Activated T-cell treated with anti-CD3 and anti-CD28 coated beads, Interleukin-2, amount 50 U/mL, for 24 hours (primary cell): ENCODE data around the gene ATP8B4.
"Not testable (repeated sequence)": the region's sequence is repeated elsewhere in the genome, so short reads cannot be mapped to it uniquely, and the experiment has no call there.

Source experiments
- DNase-seq: peaks from one replicate; pipeline ENCODE4 v3.0.0-alpha.2; 2020
- H3K27ac Mint-ChIP-seq: 2 replicates; pipeline ENCODE4 v1.8.0; 2020; ENCODE audit warnings: mild to moderate bottlenecking, mixed read lengths
- H3K27me3 Mint-ChIP-seq: 2 replicates; pipeline ENCODE4 v1.8.0; 2020; ENCODE audit warnings: mixed read lengths
- H3K36me3 Mint-ChIP-seq: 2 replicates; pipeline ENCODE4 v1.8.0; 2020; ENCODE audit warnings: low read depth, mixed read lengths
- H3K4me1 Mint-ChIP-seq: 2 replicates; pipeline ENCODE4 v1.8.0; 2020; ENCODE audit warnings: low read depth, mixed read lengths
- H3K4me3 Mint-ChIP-seq: 2 replicates; pipeline ENCODE4 v1.8.0; 2020; ENCODE audit warnings: mild to moderate bottlenecking, moderate library complexity, mixed read lengths
- H3K9me3 Mint-ChIP-seq: 2 replicates; pipeline ENCODE4 v1.8.0; 2020; ENCODE audit warnings: mixed read lengths

ATP8B4 gene, protein sequence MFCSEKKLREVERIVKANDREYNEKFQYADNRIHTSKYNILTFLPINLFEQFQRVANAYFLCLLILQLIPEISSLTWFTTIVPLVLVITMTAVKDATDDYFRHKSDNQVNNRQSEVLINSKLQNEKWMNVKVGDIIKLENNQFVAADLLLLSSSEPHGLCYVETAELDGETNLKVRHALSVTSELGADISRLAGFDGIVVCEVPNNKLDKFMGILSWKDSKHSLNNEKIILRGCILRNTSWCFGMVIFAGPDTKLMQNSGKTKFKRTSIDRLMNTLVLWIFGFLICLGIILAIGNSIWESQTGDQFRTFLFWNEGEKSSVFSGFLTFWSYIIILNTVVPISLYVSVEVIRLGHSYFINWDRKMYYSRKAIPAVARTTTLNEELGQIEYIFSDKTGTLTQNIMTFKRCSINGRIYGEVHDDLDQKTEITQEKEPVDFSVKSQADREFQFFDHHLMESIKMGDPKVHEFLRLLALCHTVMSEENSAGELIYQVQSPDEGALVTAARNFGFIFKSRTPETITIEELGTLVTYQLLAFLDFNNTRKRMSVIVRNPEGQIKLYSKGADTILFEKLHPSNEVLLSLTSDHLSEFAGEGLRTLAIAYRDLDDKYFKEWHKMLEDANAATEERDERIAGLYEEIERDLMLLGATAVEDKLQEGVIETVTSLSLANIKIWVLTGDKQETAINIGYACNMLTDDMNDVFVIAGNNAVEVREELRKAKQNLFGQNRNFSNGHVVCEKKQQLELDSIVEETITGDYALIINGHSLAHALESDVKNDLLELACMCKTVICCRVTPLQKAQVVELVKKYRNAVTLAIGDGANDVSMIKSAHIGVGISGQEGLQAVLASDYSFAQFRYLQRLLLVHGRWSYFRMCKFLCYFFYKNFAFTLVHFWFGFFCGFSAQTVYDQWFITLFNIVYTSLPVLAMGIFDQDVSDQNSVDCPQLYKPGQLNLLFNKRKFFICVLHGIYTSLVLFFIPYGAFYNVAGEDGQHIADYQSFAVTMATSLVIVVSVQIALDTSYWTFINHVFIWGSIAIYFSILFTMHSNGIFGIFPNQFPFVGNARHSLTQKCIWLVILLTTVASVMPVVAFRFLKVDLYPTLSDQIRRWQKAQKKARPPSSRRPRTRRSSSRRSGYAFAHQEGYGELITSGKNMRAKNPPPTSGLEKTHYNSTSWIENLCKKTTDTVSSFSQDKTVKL

DNA sequence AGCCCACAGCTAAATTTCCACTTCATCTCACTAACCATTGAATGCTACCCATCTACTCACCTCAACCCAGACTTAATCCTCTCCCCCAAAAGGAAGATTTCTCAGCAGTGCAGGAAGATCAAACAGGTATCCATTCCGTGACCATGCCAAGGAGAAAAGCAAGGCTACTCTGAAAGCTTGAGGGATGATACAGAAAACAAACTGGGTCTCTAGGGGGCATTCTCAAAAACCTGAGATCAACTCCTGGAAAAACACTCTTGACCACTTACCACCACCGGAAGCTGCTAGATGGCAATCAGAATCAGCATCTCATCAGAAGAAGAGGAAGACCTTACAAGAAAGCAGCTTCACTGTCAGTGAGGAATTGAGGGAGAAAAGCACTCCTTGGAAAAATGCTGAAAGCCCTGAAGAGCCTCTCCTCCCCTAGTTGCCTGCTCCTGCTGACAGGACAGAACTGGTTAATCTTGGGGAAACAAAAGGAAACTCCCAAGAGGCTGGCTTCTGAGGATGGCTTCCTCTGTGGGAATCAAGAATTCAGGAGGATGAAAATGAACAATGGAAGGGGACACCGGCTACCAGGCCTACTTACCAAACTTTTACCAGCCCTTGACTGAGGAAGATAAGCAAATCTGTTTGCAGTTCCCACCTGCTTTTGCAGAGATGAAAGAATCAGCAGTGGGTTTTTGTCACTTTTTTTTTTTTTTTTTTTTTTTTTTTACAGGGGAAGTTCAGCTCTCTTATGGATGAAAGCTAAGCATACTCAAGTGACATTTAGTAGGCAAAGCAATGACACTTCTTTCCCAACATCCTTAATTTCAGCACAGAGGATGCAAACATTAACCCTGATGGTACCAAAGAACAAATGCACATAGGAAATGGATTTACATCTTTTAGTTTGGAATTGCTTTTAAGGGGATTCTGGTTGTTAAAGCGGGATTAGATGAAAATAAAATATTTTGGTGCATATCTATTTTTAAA is at the start of gene ATP8B4:
TSS of gene ATP8B4 (minus strand) at position 171 of the 978 bp plus-strand sequence. CDS start 12,267 bp downstream, outside the sequence.
- H3K36me3 Mint-ChIP-seq = peaks cover 2% of the 10 kb centered on the region
- no peak for DNase-seq
- peaks cover 28% of the 10 kb centered on the region for H3K4me1 Mint-ChIP-seq

DNA sequence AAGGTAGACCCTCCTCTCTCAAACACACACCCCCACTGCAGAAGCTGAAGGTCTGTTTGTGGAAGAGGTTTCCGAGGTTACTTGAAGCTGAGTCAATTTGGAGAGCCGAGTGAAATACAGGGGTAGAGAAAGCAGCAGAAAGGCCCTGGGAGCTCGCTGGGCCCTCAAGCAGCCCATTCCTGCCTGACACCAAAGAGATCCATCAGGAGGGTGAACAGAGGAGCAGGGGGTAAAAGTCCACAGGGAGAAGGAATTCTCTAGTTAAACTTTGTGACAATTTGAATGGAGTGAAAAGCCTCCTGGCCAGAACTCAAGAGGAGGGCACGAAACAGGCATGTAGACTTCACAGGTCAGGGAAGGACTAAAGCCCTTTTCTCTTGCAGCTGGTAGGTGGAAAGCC is 49.3 kb upstream of the ATP8B4 start:
- H3K4me1 Mint-ChIP-seq = peaks cover 6% of the 10 kb centered on the region
- no peak for DNase-seq
- H3K27ac Mint-ChIP-seq = no peak overlapping the region
- no peak overlapping the region for H3K4me3 Mint-ChIP-seq
- no peaks in the 10 kb centered on the region for H3K36me3 Mint-ChIP-seq
- peaks cover 51% of the 10 kb centered on the region for H3K27me3 Mint-ChIP-seq
- H3K9me3 Mint-ChIP-seq = peaks cover 6% of the 10 kb centered on the region

More for the DNA sequence above, at the start of gene ATP8B4:
- Mint-ChIP-seq H3K27ac (peak within 1 kb of the TSS; percentile 10), H3K9me3 (peaks cover 12% of the 10 kb centered on the region), H3K27me3 (peaks cover 16% of the 10 kb centered on the region), H3K4me3 (peak within 1 kb of the TSS; percentile 63)

DNA sequence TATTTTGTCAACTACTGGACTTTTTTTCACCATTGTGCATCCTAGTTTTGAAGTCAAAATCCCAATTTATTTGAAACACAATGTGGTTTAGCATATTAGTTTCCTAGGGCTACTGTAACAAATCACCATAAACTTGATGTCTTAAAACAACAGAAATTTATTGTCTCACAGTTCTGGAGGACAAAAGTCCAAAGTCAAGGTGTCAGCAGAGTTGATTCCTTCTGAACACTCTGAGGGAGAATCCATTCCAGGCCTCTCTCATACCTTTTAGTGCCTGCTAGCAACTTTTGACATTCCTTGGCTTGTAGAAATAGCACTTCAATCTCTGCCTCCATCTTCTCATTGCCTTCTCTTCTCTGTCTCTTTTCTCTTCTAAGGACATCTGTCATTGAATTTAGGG is 48.1 kb upstream of the ATP8B4 start:
- no peaks in the 10 kb centered on the region for H3K36me3 Mint-ChIP-seq
- H3K9me3 Mint-ChIP-seq = peaks cover 6% of the 10 kb centered on the region
- no peak for DNase-seq
- H3K4me1 Mint-ChIP-seq = peaks cover 6% of the 10 kb centered on the region
- no peak overlapping the region for H3K4me3 Mint-ChIP-seq
- H3K27me3 Mint-ChIP-seq = peaks cover 59% of the 10 kb centered on the region
- H3K27ac Mint-ChIP-seq = no peak overlapping the region

DNA sequence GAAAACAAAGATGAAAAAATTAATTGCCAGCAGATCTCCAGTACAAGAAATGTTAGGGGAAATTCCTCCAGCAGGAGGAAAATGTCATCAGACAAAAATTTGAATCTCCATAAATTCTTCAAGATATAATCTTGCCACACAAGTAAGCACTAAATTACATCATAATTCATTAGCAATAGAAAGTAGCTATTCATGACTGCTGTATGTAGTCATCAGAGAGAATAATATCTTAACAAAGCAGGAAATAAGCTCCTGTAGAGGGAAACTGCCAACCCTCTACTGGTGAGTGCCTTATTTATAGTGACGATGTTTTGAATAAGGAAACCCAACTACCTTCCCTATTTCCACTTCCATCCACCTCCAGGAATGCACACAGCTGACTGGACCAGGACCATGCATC is 47.2 kb upstream of the ATP8B4 start:
- H3K9me3 Mint-ChIP-seq = no peaks in the 10 kb centered on the region
- no peak overlapping the region for H3K27ac Mint-ChIP-seq
- peaks cover 60% of the 10 kb centered on the region for H3K27me3 Mint-ChIP-seq
- H3K4me1 Mint-ChIP-seq = peaks cover 6% of the 10 kb centered on the region
- no peak for DNase-seq
- H3K4me3 Mint-ChIP-seq = no peak overlapping the region
- H3K36me3 Mint-ChIP-seq = no peaks in the 10 kb centered on the region

DNA sequence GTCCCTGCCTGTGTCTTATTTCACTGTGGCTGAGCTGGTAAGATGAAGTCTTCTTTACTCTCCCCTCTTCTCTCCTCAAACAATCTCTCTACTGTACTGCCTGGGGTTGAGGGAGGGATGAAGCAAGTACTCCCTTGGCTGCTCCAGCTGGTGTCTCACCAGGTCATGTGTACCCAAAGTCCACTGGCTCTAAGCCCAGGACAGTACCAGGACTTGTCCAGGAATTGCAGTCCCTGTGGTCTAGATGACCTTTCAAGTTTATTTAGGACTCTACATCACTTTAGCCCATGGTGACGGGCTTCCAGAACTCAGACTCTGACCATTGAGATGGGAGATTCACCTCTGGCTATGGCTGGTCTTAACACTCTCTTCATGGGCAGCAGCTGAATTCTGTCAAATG is 45.4 kb upstream of the ATP8B4 start:
- peaks cover 55% of the 10 kb centered on the region for H3K27me3 Mint-ChIP-seq
- no peak overlapping the region for H3K4me3 Mint-ChIP-seq
- no peak overlapping the region for H3K27ac Mint-ChIP-seq
- H3K36me3 Mint-ChIP-seq = no peaks in the 10 kb centered on the region
- peaks cover 3% of the 10 kb centered on the region for H3K9me3 Mint-ChIP-seq
- H3K4me1 Mint-ChIP-seq = peaks cover 6% of the 10 kb centered on the region
- DNase-seq = no peak

DNA sequence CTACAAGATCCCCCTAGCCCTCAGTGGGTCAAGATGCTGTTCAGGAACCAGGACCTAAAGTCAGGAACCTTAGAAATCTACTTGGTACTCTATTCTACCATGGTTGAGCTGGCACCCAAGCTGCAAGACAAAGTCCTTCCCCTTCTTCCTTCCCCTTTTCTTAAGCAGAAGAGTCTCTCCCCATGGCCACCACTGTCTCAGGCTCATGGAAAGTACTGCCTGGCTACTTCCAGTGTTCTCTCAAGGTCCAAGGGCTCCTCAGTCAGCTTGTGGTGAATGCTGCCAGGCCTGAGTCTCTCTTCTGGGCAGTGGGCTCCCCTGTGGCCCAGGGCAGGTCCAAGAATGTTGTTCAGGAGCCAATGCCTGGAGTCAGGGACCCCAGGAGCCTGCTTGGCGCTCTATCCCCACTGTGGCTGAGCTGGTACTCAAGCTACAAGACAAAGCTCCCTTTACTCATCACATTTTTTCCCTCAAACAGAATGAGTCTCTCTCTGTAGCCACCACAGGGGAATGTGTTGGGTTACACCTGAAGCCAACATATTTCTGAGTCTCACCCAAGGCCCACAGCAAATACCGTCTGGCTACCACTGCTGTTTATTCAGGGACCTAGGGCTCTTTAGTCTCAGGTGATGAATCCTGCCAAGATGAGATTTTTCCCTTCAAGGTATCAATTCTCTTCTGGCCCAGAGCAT is 44.8 kb upstream of the ATP8B4 start:
- peaks cover 6% of the 10 kb centered on the region for H3K4me1 Mint-ChIP-seq
- peaks cover 5% of the 10 kb centered on the region for H3K9me3 Mint-ChIP-seq
- peaks cover 55% of the 10 kb centered on the region for H3K27me3 Mint-ChIP-seq
- no peak overlapping the region for H3K4me3 Mint-ChIP-seq
- DNase-seq = no peak
- H3K27ac Mint-ChIP-seq = no peak overlapping the region
- H3K36me3 Mint-ChIP-seq = no peaks in the 10 kb centered on the region

DNA sequence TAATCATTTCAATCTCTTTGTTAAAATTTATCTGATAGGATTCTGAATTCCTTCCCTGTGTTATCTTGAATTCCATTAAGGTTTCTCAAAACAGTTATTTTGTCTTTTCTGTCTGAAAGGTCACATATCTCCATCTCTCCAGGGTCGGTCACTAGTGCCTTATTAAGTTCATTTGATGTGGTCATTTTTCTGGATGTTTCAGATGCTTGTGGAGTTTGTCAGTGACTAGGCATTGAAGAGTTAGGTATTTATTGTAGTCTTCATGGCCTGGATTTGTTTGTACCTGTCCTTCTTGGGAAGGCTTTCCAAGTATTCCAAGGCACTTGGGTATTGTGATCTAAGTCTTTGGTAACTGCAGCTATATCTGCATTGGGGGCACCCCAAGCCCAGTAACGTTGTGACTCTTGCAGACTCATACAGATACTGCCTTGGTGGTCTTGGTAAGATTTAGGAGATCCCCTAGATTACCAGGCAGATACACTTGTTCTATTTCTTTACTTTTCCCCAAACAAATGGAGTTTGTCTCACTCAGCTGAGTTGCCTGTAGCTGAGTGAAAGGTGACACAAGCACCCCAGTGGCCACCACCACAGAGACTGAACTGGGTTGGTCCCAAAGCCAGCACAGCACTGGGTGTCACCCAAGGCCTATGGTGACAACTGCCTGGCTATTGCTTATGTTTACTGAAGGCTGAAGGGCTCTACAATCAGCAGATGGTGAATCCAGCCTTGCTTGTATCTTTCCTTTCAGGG is 44.1 kb upstream of the ATP8B4 start:
- Mint-ChIP-seq H3K4me1 (peaks cover 6% of the 10 kb centered on the region), H3K36me3 (no peaks in the 10 kb centered on the region), H3K27me3 (peaks cover 51% of the 10 kb centered on the region), H3K27ac (no peak overlapping the region), H3K9me3 (peaks cover 5% of the 10 kb centered on the region), H3K4me3 (no peak overlapping the region)
- DNase-seq = no peak

DNA sequence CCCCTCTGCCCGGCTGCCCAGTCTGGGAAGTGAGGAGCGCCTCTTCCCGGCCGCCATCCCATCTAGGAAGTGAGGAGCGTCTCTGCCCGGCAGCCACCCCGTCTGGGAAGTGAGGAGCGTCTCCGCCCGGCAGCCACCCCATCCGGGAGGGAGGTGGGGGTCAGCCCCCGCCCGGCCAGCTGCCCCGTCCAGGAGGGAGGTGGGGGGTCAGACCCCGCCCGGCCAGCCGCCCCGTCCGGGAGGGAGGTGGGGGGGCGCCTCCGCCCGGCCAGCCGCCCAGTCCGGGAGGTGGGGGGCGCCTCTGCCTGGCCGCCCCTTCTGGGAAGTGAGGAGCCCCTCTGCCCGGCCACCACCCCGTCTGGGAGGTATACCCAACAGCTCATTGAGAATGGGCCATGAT is 39.2 kb upstream of the ATP8B4 start:
- H3K27ac Mint-ChIP-seq, H3K4me3 Mint-ChIP-seq, H3K36me3 Mint-ChIP-seq, H3K4me1 Mint-ChIP-seq, DNase-seq: not testable (repeated sequence)
- Mint-ChIP-seq H3K9me3 (peaks cover 17% of the 10 kb centered on the region), H3K27me3 (peaks cover 15% of the 10 kb centered on the region)

DNA sequence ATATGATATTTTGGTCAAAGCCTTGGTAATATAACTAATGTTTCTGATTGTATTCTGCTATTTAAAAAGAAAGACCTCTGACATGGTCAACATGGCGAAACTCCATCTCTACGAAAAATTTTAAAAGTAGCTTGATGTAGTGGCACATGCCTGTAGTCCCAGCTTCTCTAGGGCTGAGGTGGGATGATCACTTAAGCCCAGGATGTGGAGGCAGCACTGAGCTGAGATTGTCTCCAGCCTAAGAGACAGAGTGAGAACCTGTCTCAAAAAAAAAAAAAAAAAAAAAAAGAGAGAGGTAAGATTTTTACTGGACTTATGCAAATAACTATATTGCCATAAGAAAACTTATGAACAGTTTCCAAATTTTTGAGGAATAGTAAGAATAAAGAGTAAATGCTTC is 32.4 kb upstream of the ATP8B4 start:
- H3K4me3 Mint-ChIP-seq = no peak overlapping the region
- no peak for DNase-seq
- H3K36me3 Mint-ChIP-seq = no peaks in the 10 kb centered on the region
- peaks cover 3% of the 10 kb centered on the region for H3K27me3 Mint-ChIP-seq
- H3K27ac Mint-ChIP-seq = no peak overlapping the region
- H3K4me1 Mint-ChIP-seq = peaks cover 14% of the 10 kb centered on the region
- peaks cover 5% of the 10 kb centered on the region for H3K9me3 Mint-ChIP-seq

DNA sequence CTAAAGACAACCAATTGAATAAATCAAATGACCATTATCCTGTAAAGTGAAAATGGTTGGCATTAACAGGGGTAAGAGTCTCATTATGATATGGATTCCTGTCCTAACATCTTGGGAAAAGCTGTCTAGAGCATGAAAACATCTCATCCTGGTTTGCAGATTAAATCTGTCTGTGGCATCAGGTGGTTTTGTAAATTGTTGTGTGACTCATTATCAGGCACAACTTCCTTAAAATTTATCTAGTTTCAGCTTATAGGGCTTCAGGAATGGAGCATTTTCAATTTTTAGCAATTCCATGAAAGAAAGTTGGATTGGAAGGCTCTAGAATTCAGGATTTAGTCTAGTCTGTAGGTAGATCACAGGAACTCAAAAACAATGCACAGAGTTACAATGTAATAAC is 31.8 kb upstream of the ATP8B4 start:
- no peaks in the 10 kb centered on the region for H3K9me3 Mint-ChIP-seq
- peaks cover 16% of the 10 kb centered on the region for H3K4me1 Mint-ChIP-seq
- H3K27me3 Mint-ChIP-seq = peaks cover 3% of the 10 kb centered on the region
- H3K4me3 Mint-ChIP-seq = no peak overlapping the region
- no peaks in the 10 kb centered on the region for H3K36me3 Mint-ChIP-seq
- H3K27ac Mint-ChIP-seq = no peak overlapping the region
- no peak for DNase-seq

DNA sequence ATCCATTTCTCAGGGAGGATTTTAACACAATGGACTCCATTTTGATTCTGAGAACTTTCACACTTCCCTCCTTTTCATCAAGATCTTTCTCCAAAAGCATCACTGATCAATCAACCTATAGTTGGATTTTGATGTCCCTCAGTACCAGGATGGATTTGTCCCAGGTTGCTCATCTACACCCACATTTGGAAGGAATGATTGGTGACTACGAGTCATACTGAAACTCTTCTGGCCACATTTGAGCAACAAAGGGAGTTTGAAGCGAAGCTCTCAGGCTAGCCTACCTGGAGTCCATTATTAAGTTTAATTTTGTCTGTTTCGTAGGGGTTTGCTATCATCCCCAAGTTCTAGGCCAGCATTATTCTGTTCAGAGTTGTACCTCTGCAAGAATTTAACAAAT is 31.3 kb upstream of the ATP8B4 start:
- Mint-ChIP-seq H3K36me3 (no peaks in the 10 kb centered on the region), H3K27me3 (peaks cover 3% of the 10 kb centered on the region), H3K27ac (no peak overlapping the region), H3K9me3 (no peaks in the 10 kb centered on the region), H3K4me3 (no peak overlapping the region), H3K4me1 (peaks cover 19% of the 10 kb centered on the region)
- no peak for DNase-seq

DNA sequence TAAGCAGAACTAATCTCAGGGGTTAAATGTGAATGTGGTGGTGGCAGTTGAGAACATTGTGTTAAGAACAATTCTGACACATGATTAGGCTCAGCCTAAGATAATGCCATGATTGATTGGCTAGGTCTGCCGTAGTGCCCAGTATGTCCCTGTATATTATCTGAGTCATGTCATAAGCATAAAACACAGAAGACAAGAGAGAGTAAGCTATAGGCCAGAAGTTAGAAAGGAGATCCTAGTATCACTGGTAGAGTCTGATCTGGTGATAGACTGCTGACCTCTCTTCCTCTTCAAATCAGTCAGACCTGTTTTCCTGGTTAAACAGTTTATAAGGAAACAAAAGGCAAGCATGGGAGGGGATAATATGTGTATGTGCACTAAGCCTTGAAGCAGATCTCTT is 30.1 kb upstream of the ATP8B4 start:
- Mint-ChIP-seq H3K4me1 (peaks cover 31% of the 10 kb centered on the region), H3K9me3 (no peaks in the 10 kb centered on the region), H3K27ac (no peak overlapping the region), H3K36me3 (no peaks in the 10 kb centered on the region), H3K27me3 (peaks cover 3% of the 10 kb centered on the region), H3K4me3 (no peak overlapping the region)
- DNase-seq = no peak
